Parietal lobe (tissue), 1 donor: ENCODE results near the gene CTU2. TPM values are rescaled to one million over a fixed set of nuclear protein-coding genes. Genes with fewer than 3 reads are reported as not detected.

ENCODE experiments used
- total RNA-seq: library from RNA; depleted of rRNA; stranded (reverse); fragments of >200 nt; gene quantifications from one replicate; pipeline ENCODE4 v1.2.3, GENCODE V29; 2014

The CTU2 gene
- total RNA-seq, result 13.8 TPM

DNA sequence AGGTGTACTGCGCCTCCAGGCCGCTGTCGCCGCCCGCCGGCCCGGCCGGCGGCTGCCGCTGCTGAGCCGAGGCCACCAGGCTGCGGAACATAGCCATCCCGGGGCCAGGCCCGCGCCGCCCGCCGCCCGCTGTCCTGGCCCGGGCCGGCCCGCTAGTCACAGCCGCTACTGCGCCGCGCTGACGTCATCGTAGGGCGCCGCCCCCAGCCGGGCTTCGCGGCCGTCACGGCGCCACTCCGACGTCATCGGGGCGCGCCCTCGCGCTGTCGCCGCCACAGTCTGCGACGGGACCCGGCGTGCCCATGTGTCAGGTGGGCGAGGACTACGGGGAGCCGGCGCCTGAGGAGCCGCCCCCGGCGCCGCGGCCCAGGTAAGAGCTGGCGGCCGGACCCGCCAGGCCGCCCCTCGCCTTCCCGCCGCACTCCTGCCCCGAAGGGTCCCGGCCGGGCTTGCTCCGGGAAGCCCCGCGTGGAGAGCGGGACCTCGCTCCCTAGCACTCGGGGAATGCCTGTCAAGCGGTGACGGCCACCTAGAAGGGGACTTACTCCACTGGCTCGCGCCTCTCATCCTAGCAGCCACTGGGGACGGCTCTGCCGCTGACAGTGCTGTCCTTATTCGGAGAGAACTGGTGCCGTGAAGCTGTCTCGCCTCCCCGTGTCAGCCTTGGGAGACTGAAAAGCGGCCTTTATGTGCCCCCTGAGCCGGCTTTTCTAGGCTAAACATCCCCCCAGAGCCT, at the start of gene CTU2, which contains the start of gene RNF166:
Gene CTU2 (plus strand): TSS at position 275 of the 736 bp plus-strand sequence. CDS start 28 bp downstream, at position 303.
Gene RNF166 (minus strand): TSS at position 180 of the 736 bp plus-strand sequence. CDS start 83 bp downstream, at position 97.

DNA sequence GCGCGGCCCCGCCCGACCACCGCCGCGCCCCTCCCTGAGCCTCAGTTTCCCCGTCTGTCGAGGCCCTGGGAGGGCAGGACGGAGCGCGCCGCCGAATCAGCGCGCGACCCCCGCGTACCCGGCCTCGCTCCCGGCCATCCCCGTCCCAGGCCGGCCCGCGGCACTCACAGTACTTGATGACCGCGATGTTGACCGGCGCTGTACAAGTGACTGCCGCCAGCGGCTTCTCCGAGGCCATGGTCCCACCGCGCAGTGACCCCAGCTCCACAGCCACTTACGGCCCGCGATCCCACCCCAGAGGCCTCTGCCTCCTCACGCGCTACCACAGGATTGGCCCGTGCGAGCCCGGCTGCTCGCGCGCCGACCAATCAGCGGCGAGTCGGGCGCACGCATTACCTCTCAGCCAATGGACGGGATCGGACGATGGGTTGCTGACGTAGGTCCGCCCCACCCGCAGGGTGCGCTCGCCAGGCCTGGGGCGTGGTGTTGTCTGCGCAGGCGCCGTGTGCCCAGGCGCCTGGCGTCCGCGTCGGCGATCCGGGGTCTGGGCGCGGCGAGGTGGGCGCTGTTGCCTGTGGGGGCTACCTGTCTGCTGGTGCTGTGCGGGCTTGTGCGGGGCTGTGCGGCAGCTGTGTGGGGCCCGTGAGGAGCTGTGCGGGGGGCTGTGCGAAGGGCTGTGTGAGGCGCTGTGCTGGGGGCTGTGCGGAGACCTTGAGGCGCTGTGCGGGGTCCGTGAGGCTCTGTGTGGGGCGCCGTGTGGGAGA, 43.3 kb upstream of the CTU2 start, which contains the start of gene MVD:
Gene MVD (minus strand): TSS at position 249 of the 764 bp plus-strand sequence. CDS start 11 bp downstream, at position 238.

GRCh38 chr16:88686439-88687253, 19.7 kb upstream of the CTU2 start, which contains the start of gene SNAI3:
Gene SNAI3 (minus strand): TSS chr16:88686507. CDS start chr16:88686406, 101 bp downstream.

Other genes starting within 250 kb of the CTU2 start
- 21.9 TPM for gene ZC3H18, start 136.1 kb upstream of the CTU2 start, total RNA-seq
- not detected for gene IL17C, start 67.9 kb upstream of the CTU2 start, total RNA-seq
- 17.2 TPM for gene CYBA, start 55.5 kb upstream of the CTU2 start, total RNA-seq
- gene MVD, start 43.4 kb upstream of the CTU2 start, total RNA-seq, result 79.5 TPM
- not detected for gene SNAI3, start 20.0 kb upstream of the CTU2 start, total RNA-seq
- gene RNF166, start 95 bp upstream of the CTU2 start, total RNA-seq, result 11.3 TPM
- gene PIEZO1, start 78.7 kb downstream of the CTU2 start, total RNA-seq, result 8.5 TPM
- 2.5 TPM for gene CDT1, start 97.3 kb downstream of the CTU2 start, total RNA-seq
- 13.1 TPM for gene APRT, start 105.4 kb downstream of the CTU2 start, total RNA-seq
- 25.4 TPM for gene GALNS, start 150.4 kb downstream of the CTU2 start, total RNA-seq
- 36.6 TPM for gene TRAPPC2L, start 150.6 kb downstream of the CTU2 start, total RNA-seq
- gene PABPN1L, start 160.2 kb downstream of the CTU2 start, total RNA-seq, result not detected